ENCODE results near the gene CLDN9. TPM values are rescaled to one million over a fixed set of nuclear protein-coding genes. Genes with fewer than 3 reads are reported as not detected.

CLDN9 gene
- total RNA-seq, 1 experiment from 2014 or later, result 0.05 TPM

Small RNA genes lying within 50 kb of the gene (small RNA-seq; reads per million reads assigned to genes)
- 0 reads per million in 2 experiments for gene LINC00514

Other genes with a start within 250 kb of the CLDN9 start
- gene ELOB, start 235.6 kb upstream of the CLDN9 start, total RNA-seq (2014; rRNA removed; shearing (Covaris generic)), result 125 and 162 TPM in 2 replicates
- not detected in 2 replicates for gene PRSS33, start 225.4 kb upstream of the CLDN9 start, total RNA-seq (2014; rRNA removed; shearing (Covaris generic))
- gene PRSS41, start 214.5 kb upstream of the CLDN9 start, total RNA-seq (2014; rRNA removed; shearing (Covaris generic)), result not detected in 2 replicates
- not detected in 2 replicates for gene PRSS21, start 195.7 kb upstream of the CLDN9 start, total RNA-seq (2014; rRNA removed; shearing (Covaris generic))
- gene ZG16B, start 182.6 kb upstream of the CLDN9 start, total RNA-seq (2014; rRNA removed; shearing (Covaris generic)), result 13.8 and 18.7 TPM in 2 replicates
- gene PRSS22, start 154.8 kb upstream of the CLDN9 start, total RNA-seq (2014; rRNA removed; shearing (Covaris generic)), result not detected in 2 replicates
- 80.1 and 88.9 TPM in 2 replicates for gene FLYWCH2, start 129.7 kb upstream of the CLDN9 start, total RNA-seq (2014; rRNA removed; shearing (Covaris generic))
- gene FLYWCH1, start 101.0 kb upstream of the CLDN9 start, total RNA-seq (2014; rRNA removed; shearing (Covaris generic)), result 26.6 and 29.4 TPM in 2 replicates
- 1.5 and 2.7 TPM in 2 replicates for gene KREMEN2, start 48.6 kb upstream of the CLDN9 start, total RNA-seq (2014; rRNA removed; shearing (Covaris generic))
- gene PAQR4, start 43.6 kb upstream of the CLDN9 start, total RNA-seq (2014; rRNA removed; shearing (Covaris generic)), result 19.0 and 24.4 TPM in 2 replicates
- gene PKMYT1, start 32.5 kb upstream of the CLDN9 start, total RNA-seq (2014; rRNA removed; shearing (Covaris generic)), result 14.8 and 18.9 TPM in 2 replicates
- gene CLDN6, start 5.3 kb downstream of the CLDN9 start, total RNA-seq (2014; rRNA removed; shearing (Covaris generic)), result not detected in 2 replicates
- gene TNFRSF12A, start 7.4 kb downstream of the CLDN9 start, total RNA-seq (2014; rRNA removed; shearing (Covaris generic)), result 249 and 347 TPM in 2 replicates
- gene HCFC1R1, start 11.0 kb downstream of the CLDN9 start, total RNA-seq (2014; rRNA removed; shearing (Covaris generic)), result 29.3 and 33.4 TPM in 2 replicates
- gene THOC6, start 11.1 kb downstream of the CLDN9 start, total RNA-seq (2014; rRNA removed; shearing (Covaris generic)), result 30.3 and 35.2 TPM in 2 replicates
- gene BICDL2, start 24.0 kb downstream of the CLDN9 start, total RNA-seq (2014; rRNA removed; shearing (Covaris generic)), result not detected in 2 replicates
- gene MMP25, start 33.6 kb downstream of the CLDN9 start, total RNA-seq (2014; rRNA removed; shearing (Covaris generic)), result 0.14 and 0.25 TPM in 2 replicates
- gene IL32, start 52.7 kb downstream of the CLDN9 start, total RNA-seq (2014; rRNA removed; shearing (Covaris generic)), result 0.38 and 0.47 TPM in 2 replicates
- gene ZSCAN10, start 86.4 kb downstream of the CLDN9 start, total RNA-seq (2014; rRNA removed; shearing (Covaris generic)), result 0.05 and 0.38 TPM in 2 replicates
- gene ZNF205, start 99.7 kb downstream of the CLDN9 start, total RNA-seq (2014; rRNA removed; shearing (Covaris generic)), result 12.0 and 13.5 TPM in 2 replicates
- 4.5 and 5.0 TPM in 2 replicates for gene ZNF213, start 122.1 kb downstream of the CLDN9 start, total RNA-seq (2014; rRNA removed; shearing (Covaris generic))
- gene OR1F1, start 175.3 kb downstream of the CLDN9 start, total RNA-seq (2014; rRNA removed; shearing (Covaris generic)), result 0.58 and 0.67 TPM in 2 replicates
- gene ZNF200, start 222.2 kb downstream of the CLDN9 start, total RNA-seq (2014; rRNA removed; shearing (Covaris generic)), result 11.9 and 14.5 TPM in 2 replicates
- gene MEFV, start 243.7 kb downstream of the CLDN9 start, total RNA-seq (2014; rRNA removed; shearing (Covaris generic)), result 0.17 TPM in 1 of 2 replicates, not detected in the other